ENCODE results near the gene RARS2. TPM values are rescaled to one million over a fixed set of nuclear protein-coding genes. Genes with fewer than 3 reads are reported as not detected.

The RARS2 gene
- total and polyA plus RNA-seq, 2 of the 8 experiments (the other 6 are each of a cell fraction or from before 2014, with no cell fraction given): 10.2 to 40.5 TPM

DNA sequence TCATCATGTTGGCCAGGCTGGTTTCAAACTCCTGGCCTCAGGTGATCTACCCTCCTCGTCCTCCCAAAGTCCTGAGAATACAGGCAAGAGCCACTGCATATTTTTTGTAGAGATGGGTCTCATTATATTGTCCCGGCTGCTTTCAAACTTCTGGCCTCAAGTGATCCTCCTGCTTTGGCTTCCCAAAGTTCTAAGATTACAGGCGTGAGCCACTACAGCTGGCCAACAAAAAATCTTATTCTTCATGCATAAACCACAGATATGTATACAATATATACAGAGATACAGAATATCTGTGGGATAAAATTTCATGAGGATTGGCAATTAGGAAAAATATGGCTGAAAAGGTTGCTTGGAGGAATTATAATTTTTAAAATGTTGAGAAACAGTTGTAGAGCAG, 67.1 kb downstream of the RARS2 start:
- H2BK12ac ChIP-seq (ENCODE audit: low read depth, low read length): no peak overlapping the region
- ChIA-PET CTCF (ENCODE audit: partially characterized antibody) (no interaction called here), POLR2A (ENCODE audit: partially characterized antibody) (no interaction called here)
- H3K23ac ChIP-seq (ENCODE audit: insufficient read length): no peak overlapping the region
- H2AFZ ChIP-seq (ENCODE audit: low read length): no peak overlapping the region
- 95% methylated on average over 3 of the region's 3 CpGs; no CpG with 5 or more reads in 1 of the 2 experiments for WGBS, 2 experiments (ENCODE audit: extremely low coverage in 1 of 2, insufficient coverage in 1 of 2, insufficient read length in 1 of 2, insufficient replicate concordance in 2 of 2, low coverage in 1 of 2, low lambda C conversion rate in 2 of 2, missing lambda C conversion rate in 1 of 2)
- H3K36me3 ChIP-seq (ENCODE audit: control insufficient read depth in 2 of 4, insufficient read depth in 4 of 4, low read length in 3 of 4): peaks cover 4 to 32% (median 20%) of the 10 kb centered on the region in 4 experiments; a peak in 7 of 8 replicates
- H2BK20ac ChIP-seq (ENCODE audit: low read length): no peak overlapping the region
- H4K5ac ChIP-seq (ENCODE audit: insufficient read length, low read depth, low read length): no peak overlapping the region
- H4K91ac ChIP-seq (replicated peaks; ENCODE audit: insufficient read length, low read length): no peak overlapping the region
- H2BK120ac ChIP-seq (replicated peaks; ENCODE audit: low read depth, low read length): no peak overlapping the region
- FAIRE-seq (no peak), DNase-seq (ENCODE audit: low read depth in 1 of 2, low spot score in 2 of 2) (no peak)
- H4K8ac ChIP-seq (ENCODE audit: extremely low read depth, insufficient read depth, low read length): no peak overlapping the region
- no peak overlapping the region for H2AK5ac ChIP-seq (ENCODE audit: low read depth, low read length)
- no peak overlapping the region for H2BK15ac ChIP-seq (ENCODE audit: low read length)
- no peaks in the 10 kb centered on the region for H3K79me1 ChIP-seq (ENCODE audit: low read depth, low read length)
- no peaks in the 10 kb centered on the region for H3K79me2 ChIP-seq (ENCODE audit: control insufficient read depth in 1 of 2, insufficient read depth in 2 of 2, low read length in 2 of 2)
- no peaks in the 10 kb centered on the region for H3K23me2 ChIP-seq (ENCODE audit: low read depth, low read length)
- no peak overlapping the region for H3K4me2 ChIP-seq (ENCODE audit: insufficient read depth in 1 of 2, low read depth in 2 of 2, low read length in 2 of 2)
- H4K20me1 ChIP-seq (replicated peaks in 1 of 2; ENCODE audit: control insufficient read depth in 1 of 2, insufficient read depth in 2 of 2, low read length in 2 of 2): no peaks in the 10 kb centered on the region
- TF ChIP-seq POLR2A (IDR thresholded peaks at IDR 0.05; ENCODE audit: control extremely low read depth in 1 of 2, low read depth in 2 of 2, low read length in 2 of 2): no peak
- TF ChIP-seq EGR1 (IDR thresholded peaks at IDR 0.05; ENCODE audit: borderline replicate concordance, low read depth, low read length): no peak
- no peak for TF ChIP-seq JUND (IDR thresholded peaks at IDR 0.05; ENCODE audit: low read length)
- TF ChIP-seq BRCA1 (IDR thresholded peaks at IDR 0.05; ENCODE audit: low read depth, low read length): no peak
- TF ChIP-seq CTBP2 (IDR thresholded peaks at IDR 0.05; ENCODE audit: borderline replicate concordance, insufficient read depth, insufficient read length, low read length): no peak
- no peak for TF ChIP-seq NRF1 (IDR thresholded peaks at IDR 0.05; ENCODE audit: low read depth, low read length)
- TF ChIP-seq SUZ12 (IDR thresholded peaks at IDR 0.05; ENCODE audit: low read length): no peak
- no peak for TF ChIP-seq RXRA (IDR thresholded peaks at IDR 0.05; ENCODE audit: insufficient read depth, low read depth, low read length)
- TF ChIP-seq HDAC2 (IDR thresholded peaks at IDR 0.05; ENCODE audit: borderline replicate concordance in 1 of 2, low read depth in 2 of 2, low read length in 2 of 2): no peak
- TF ChIP-seq CHD1 (IDR thresholded peaks at IDR 0.05; ENCODE audit: low read depth, low read length): no peak
- no peak for TF ChIP-seq NANOG (IDR thresholded peaks at IDR 0.05; ENCODE audit: insufficient read depth, low read depth, low read length, poor library complexity, severe bottlenecking)
- no peak for TF ChIP-seq ASH2L (IDR thresholded peaks at IDR 0.05; ENCODE audit: low read length)
- no peak for TF ChIP-seq SP2 (IDR thresholded peaks at IDR 0.05; ENCODE audit: low read length)
- TF ChIP-seq, protein P1, sequence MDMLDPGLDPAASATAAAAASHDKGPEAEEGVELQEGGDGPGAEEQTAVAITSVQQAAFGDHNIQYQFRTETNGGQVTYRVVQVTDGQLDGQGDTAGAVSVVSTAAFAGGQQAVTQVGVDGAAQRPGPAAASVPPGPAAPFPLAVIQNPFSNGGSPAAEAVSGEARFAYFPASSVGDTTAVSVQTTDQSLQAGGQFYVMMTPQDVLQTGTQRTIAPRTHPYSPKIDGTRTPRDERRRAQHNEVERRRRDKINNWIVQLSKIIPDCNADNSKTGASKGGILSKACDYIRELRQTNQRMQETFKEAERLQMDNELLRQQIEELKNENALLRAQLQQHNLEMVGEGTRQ (IDR thresholded peaks at IDR 0.05; ENCODE audit: low read length): no peak
- H3K4ac ChIP-seq (replicated peaks; ENCODE audit: insufficient read length, low read depth, low read length): no peak overlapping the region
- no peak overlapping the region for H3K4me3 ChIP-seq (ENCODE audit: extremely low read depth in 1 of 4, insufficient read depth in 2 of 4, low read depth in 3 of 4, low read length in 4 of 4)
- H2BK5ac ChIP-seq (ENCODE audit: low read depth, low read length): no peak overlapping the region
- no peak overlapping the region for H3K14ac ChIP-seq (ENCODE audit: insufficient read length)
- no peaks in the 10 kb centered on the region for H3K9me3 ChIP-seq (ENCODE audit: insufficient read depth in 2 of 2, low read depth in 1 of 2, low read length in 1 of 2)
- peaks cover 0 to 1% (median 0%) of the 10 kb centered on the region in 4 experiments; a peak in 1 of 7 replicates for H3K27me3 ChIP-seq (replicated peaks in 1 of 4; ENCODE audit: control insufficient read depth in 3 of 4, extremely low read depth in 1 of 4, insufficient read depth in 3 of 4, low read length in 3 of 4)
- H3K9ac ChIP-seq (replicated peaks in 1 of 4; ENCODE audit: extremely low read depth in 1 of 4, low read depth in 3 of 4, low read length in 3 of 4): no peak overlapping the region
- H3K27ac ChIP-seq (ENCODE audit: low read depth, low read length): no peak overlapping the region
- no peak overlapping the region for H3K56ac ChIP-seq (replicated peaks; ENCODE audit: insufficient read length, low read depth, low read length)
- H3K4me1 ChIP-seq (replicated peaks in 1 of 4; ENCODE audit: control insufficient read depth in 3 of 4, insufficient read depth in 4 of 4, low read length in 3 of 4): no peaks in the 10 kb centered on the region
- H3K18ac ChIP-seq (ENCODE audit: extremely low read depth, low read length): no peak overlapping the region

All from H1 (cell line).